Osteocyte (in vitro differentiated cells): ENCODE results near the gene ST6GALNAC5. TPM values are rescaled to one million over a fixed set of nuclear protein-coding genes. Genes with fewer than 3 reads are reported as not detected.
A peak's percentile ranks its signal among the peaks of the same experiment; 100 is the strongest.
"Not testable (repeated sequence)": the region's sequence is repeated elsewhere in the genome, so short reads cannot be mapped to it uniquely, and the experiment has no call there.

Source experiments
- DNase-seq: peaks from one replicate; pipeline ENCODE4 v3.0.0; 2021; ENCODE audit warnings: mixed read lengths; ENCODE audit not compliant: unreplicated experiment; ENCODE audit errors: extremely low spot score
- H3K27ac Mint-ChIP-seq: one replicate; pipeline ENCODE4 v1.8.0; 2021; ENCODE audit warnings: mild to moderate bottlenecking, mixed read lengths; ENCODE audit not compliant: unreplicated experiment
- H3K27me3 Mint-ChIP-seq: one replicate; pipeline ENCODE4 v1.8.0; 2021; ENCODE audit warnings: mixed read lengths; ENCODE audit not compliant: unreplicated experiment
- H3K36me3 Mint-ChIP-seq: one replicate; pipeline ENCODE4 v1.8.0; 2021; ENCODE audit warnings: mixed read lengths; ENCODE audit not compliant: unreplicated experiment
- H3K4me1 Mint-ChIP-seq: one replicate; pipeline ENCODE4 v1.8.0; 2021; ENCODE audit warnings: mixed read lengths; ENCODE audit not compliant: unreplicated experiment
- H3K4me3 Mint-ChIP-seq: one replicate; pipeline ENCODE4 v1.8.0; 2021; ENCODE audit warnings: mild to moderate bottlenecking, moderate library complexity, mixed read lengths; ENCODE audit not compliant: unreplicated experiment
- H3K9me3 Mint-ChIP-seq: one replicate; pipeline ENCODE4 v1.8.0; 2021; ENCODE audit warnings: mixed read lengths; ENCODE audit not compliant: unreplicated experiment
- long read RNA-seq: library from polyadenylated mRNA; unstranded; transcript quantifications from one replicate; pipeline ENCODE4 v2.0.0, GENCODE V29; 2021
- total RNA-seq: library from RNA; stranded (reverse); gene quantifications from 2 replicates; pipeline ENCODE4 v1.2.1, GENCODE V29; 2021
- TF ChIP-seq, protein P1 (sequence below): fragments of 200-600 bp; sonication (generic); IDR thresholded peaks from 2 replicates; pipeline ENCODE4 v1.5.0; 2021; ENCODE audit warnings: antibody characterized with exemption, mild to moderate bottlenecking, moderate library complexity

ST6GALNAC5 gene
- 2.6 and 3.7 TPM in 2 replicates for total RNA-seq
- long read RNA-seq, transcript ST6GALNAC5-202 (5 exons, 3,751 nt) = major isoform, 12 of 13 reads
- long read RNA-seq, partial matches to known transcripts = 0 of 13 reads
- long read RNA-seq, other reads (novel, unspliced or antisense) = 1 of 13 reads

DNA sequence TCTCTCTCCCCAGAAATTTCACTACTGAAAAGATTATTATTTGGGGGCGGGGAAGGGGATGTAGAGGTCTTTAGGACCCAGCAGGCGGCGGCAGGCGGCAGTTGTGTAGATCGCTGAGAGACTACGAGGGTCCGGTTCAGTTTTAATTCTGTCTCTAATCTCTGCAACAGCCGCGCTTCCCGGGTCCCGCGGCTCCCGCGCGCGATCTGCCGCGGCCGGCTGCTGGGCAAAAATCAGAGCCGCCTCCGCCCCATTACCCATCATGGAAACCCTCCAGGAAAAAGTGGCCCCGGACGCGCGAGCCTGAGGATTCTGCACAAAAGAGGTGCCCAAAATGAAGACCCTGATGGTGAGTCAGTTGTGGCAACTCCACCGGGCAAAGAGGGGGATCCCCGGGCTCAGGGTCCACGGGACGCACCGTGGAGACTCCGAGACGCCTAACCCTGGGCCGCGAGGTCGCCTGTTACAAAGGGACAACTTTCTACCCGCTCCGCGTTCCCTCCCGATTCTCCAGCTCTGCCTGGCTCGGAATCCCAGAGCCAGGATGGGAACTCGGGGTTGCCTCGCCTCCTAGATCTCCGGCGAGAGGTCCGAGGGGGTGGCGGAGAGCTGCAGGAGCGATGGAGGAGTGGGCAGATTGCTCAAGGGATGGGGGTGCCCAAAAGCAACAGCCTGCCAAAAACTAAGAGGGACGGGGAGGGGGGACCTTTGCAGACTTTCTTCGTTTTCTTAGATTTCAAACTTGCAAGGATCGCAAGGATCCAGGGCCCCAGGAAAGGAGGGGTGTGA is at the start of gene ST6GALNAC5:
Gene ST6GALNAC5, plus strand, starts transcription at position 139 of the 789 bp plus-strand sequence.
- peak within 1 kb of the TSS; percentile 86 for H3K4me3 Mint-ChIP-seq
- H3K27ac Mint-ChIP-seq = peak within 1 kb of the TSS; percentile 23
- DNase-seq = no peak
- H3K36me3 Mint-ChIP-seq = no peaks in the 10 kb centered on the region
- no peaks in the 10 kb centered on the region for H3K9me3 Mint-ChIP-seq
- H3K4me1 Mint-ChIP-seq = peaks cover 12% of the 10 kb centered on the region
- peaks cover 6% of the 10 kb centered on the region for H3K27me3 Mint-ChIP-seq
- TF ChIP-seq, protein P1, sequence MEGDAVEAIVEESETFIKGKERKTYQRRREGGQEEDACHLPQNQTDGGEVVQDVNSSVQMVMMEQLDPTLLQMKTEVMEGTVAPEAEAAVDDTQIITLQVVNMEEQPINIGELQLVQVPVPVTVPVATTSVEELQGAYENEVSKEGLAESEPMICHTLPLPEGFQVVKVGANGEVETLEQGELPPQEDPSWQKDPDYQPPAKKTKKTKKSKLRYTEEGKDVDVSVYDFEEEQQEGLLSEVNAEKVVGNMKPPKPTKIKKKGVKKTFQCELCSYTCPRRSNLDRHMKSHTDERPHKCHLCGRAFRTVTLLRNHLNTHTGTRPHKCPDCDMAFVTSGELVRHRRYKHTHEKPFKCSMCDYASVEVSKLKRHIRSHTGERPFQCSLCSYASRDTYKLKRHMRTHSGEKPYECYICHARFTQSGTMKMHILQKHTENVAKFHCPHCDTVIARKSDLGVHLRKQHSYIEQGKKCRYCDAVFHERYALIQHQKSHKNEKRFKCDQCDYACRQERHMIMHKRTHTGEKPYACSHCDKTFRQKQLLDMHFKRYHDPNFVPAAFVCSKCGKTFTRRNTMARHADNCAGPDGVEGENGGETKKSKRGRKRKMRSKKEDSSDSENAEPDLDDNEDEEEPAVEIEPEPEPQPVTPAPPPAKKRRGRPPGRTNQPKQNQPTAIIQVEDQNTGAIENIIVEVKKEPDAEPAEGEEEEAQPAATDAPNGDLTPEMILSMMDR = peak; percentile 35

DNA sequence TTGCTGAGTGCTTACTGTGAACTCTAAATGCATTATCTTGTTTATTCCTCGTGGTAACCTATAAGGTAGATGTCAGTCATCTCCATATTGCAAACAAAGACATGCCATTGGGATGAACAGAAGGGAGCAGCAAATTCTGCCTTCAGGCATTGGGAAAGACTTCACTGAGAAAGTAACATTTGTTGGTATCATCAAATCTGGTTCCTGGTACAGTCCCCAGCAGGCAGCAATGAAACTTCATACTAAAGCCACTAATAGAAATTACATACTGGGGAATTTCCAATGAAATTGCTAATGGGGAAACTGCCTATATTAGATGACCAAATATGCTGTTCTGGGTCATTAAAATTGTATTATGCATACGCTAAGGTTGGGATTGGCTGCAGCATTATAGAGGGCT is 47.3 kb upstream of the ST6GALNAC5 start:
- TF ChIP-seq, protein P1 = no peak
- no peaks in the 10 kb centered on the region for H3K9me3 Mint-ChIP-seq
- no peaks in the 10 kb centered on the region for H3K36me3 Mint-ChIP-seq
- H3K27me3 Mint-ChIP-seq = peaks cover 2% of the 10 kb centered on the region
- no peak overlapping the region for H3K4me3 Mint-ChIP-seq
- H3K27ac Mint-ChIP-seq = no peak overlapping the region
- no peak for DNase-seq
- H3K4me1 Mint-ChIP-seq = no peaks in the 10 kb centered on the region

DNA sequence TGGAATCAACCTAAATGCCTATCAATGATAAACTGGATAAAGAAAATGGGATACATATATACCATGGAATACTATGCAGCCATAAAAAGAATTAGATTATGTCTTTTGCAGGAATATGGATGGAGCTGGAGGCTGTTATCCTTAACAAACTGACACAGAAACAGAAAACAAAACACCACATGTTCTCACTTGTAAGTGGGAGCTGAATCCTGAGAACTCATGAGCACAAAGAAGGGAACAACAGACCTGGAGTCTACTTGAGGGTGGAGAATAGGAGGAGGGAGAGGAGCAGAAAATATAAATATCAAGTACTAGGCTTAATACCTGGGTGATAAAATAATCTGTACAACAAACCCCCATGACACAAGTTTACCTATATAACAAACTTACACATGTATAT is 44.3 kb upstream of the ST6GALNAC5 start:
- not testable (repeated sequence) for H3K4me3 Mint-ChIP-seq, DNase-seq, H3K27me3 Mint-ChIP-seq, H3K36me3 Mint-ChIP-seq, H3K9me3 Mint-ChIP-seq, H3K27ac Mint-ChIP-seq
- peaks cover 12% of the 10 kb centered on the region for H3K4me1 Mint-ChIP-seq

DNA sequence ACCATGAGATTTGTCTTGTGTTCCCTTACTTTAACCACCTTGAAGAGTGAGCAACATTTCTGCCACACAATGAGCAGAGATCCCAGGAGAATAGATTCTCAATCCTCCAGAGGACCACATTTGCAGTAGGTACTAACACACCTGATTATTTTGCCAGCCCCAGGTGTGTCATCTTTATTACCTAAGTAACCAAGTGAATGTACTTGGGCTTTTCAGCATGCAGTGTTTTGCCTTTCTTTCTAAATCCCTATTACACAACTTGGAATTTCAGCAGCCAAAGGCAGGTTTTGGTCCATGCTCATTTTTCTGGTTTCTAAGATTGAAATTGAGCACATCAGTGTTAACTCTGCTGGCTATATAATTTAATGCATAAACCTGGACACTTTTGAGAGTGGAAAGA is 43.2 kb upstream of the ST6GALNAC5 start:
- Mint-ChIP-seq H3K4me1 (peaks cover 17% of the 10 kb centered on the region), H3K9me3 (no peaks in the 10 kb centered on the region), H3K4me3 (no peak overlapping the region), H3K36me3 (no peaks in the 10 kb centered on the region), H3K27me3 (no peaks in the 10 kb centered on the region), H3K27ac (no peak overlapping the region)
- TF ChIP-seq, protein P1 = no peak
- DNase-seq = no peak

DNA sequence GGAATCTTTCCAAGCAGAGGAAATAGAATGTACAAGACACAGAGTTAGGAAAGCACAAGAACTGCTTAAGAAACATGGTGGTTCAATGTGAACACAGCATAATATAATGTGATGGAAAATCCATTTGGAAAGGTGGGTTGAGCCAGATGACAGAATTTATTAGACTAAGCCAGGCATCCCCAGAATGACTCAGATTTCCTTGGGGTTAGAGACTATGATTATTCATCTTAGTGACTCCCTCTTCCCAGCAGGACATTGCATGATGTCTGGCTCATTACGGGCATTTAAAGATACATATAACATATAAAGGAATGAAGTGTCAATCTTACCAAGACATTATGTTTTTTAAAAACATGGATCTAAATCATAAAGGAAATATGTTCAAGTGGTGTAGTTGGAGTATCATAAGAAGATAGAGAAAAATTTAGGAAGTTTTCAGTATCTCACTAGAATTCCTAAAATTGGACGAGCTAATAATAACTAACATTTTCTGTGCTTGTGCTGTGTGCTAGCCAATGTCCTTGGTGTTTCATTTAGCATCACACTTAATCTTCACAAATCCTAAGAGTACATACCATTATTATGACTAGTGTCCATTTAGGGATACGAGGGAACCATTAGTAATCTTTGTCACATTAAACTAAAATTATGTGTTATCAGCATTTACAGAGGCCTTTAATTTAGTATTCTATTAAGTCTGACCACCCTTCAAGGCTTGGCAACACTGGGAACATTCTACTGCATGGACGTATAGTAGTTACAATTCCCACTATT is 41.0 kb upstream of the ST6GALNAC5 start:
- H3K36me3 Mint-ChIP-seq = no peaks in the 10 kb centered on the region
- DNase-seq = no peak
- H3K9me3 Mint-ChIP-seq = no peaks in the 10 kb centered on the region
- H3K27me3 Mint-ChIP-seq = no peaks in the 10 kb centered on the region
- no peak overlapping the region for H3K4me3 Mint-ChIP-seq
- H3K27ac Mint-ChIP-seq = no peak overlapping the region
- TF ChIP-seq, protein P1 = no peak
- peaks cover 31% of the 10 kb centered on the region for H3K4me1 Mint-ChIP-seq
